GM21423 (cell line): ENCODE data around the gene KCTD5.
"Not testable (repeated sequence)": the region's sequence is repeated elsewhere in the genome, so short reads cannot be mapped to it uniquely, and the experiment has no call there.

Experiments
- ATAC-seq: cut with Tn5 transposase; IDR thresholded peaks from one replicate; pipeline ENCODE4 v1.9.1; 2021; ENCODE audit warnings: mild to moderate bottlenecking, moderate library complexity; ENCODE audit not compliant: unreplicated experiment

KCTD5 gene

DNA sequence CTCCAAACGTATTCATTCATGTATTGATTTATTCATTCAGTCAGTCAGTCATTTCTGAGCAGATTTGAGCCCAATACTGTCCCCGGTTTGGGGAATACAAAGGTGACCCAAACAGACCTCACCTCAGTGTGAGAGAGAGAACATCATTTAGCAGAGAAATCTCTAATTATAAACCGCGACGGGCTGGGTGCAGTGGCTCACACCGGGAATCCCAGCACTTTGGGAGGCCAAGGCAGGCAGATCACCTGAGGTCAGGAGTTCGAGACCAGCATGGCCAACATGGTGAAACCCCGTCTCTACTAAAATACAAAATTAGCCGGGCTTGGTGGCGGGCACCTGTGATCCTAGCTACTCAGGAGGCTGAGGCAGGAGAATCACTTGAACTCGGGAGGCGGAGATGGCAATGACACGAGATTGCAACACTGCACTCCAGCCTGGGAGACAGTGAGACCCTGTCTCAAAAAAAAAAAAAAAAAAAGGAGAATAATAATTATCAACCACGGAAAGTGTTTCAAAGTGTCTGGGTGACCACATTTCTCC is 39.4 kb downstream of the KCTD5 start:
- not testable (repeated sequence) for ATAC-seq

DNA sequence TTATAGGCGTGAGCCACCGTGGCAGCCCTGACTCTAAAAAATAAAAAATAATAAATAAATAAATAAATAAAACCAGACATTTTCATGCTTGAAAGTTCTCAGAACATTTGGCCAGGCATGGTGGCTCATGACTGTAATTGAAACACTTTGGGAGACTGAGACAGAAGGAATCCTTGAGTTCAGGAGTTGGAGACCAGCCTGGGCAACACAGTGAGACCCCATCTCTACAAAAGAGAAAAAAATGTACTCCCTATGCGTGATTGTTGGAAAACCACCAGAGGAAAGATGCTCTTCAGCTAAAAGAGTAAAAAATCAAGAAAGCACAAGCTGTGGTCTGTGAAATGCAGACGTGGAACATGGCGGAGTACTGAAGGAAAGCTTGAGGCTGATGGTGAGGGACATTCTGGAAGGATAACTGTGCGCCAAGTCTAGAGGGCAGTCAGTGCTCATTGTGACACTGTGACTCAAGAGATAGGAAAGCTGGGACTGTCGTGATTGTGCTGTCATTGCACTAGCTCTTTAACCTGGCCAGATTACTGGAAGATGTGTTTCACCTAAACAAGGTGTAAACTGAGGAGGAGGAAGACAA is 41.9 kb downstream of the KCTD5 start:
- ATAC-seq: no peak

DNA sequence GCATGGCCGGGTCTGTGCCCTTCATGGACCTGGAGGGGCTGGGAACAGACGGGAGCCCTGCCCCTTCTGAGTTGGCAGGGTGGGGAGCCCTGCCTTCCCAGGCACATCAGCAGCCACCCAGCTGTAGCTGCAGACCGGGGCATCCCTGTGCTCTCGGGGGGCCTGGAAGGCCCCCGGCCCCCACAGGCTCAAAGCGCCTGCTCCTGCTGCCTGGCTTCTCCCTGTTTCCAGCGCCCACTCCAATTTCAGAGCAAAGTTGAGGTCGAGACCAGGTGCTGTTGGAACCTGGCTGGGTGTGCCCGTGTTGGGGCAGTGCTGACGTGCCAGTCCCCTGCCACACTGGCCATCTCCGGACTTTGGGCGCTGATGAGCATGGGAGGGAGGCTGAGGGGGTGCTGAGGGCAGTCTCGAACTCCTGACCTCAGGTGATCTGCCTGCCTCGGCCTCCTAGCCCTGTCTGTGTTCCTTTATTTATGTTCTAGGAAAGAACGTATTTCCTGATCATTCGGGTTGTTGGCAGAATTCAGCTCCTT is 42.6 kb downstream of the KCTD5 start:
- ATAC-seq: no peak

DNA sequence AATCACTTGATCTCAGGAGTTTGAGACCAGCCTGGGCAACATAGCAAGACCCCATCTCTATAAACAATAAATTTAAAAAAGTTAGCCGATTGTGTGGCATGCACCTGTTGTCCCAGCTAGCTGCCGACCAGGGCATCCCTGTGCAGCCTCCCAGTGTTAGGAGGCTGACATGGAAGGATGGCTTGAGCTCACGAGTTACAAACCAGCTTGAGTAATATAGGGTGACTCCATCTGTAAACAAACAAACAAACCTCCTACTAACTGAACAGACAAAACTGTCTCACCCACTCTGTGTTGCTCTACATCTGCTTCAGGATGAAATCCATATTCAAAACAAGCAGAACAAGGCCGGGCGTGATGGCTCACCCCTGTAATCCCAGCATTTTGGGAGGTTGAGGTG is 44.6 kb downstream of the KCTD5 start:
- no peak for ATAC-seq

DNA sequence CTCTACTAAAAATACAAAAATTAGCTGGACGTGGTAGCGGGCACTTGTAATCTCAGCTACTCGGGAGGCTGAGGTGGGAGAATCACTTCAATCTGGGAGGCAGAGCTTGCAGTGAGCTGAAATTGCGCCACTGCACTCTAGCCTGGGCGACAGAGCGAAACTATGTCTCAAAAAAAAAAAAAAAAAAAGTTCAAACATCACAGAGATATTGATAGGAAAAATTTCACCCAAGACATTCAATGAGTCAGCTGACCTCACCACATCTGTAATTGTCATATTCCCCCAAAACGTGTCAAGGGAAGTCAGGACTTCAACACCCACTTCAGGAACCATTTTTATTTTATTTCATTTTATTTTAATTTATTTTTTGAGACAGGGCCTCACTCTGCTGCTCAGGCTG is 45.7 kb downstream of the KCTD5 start:
- ATAC-seq: no peak

DNA sequence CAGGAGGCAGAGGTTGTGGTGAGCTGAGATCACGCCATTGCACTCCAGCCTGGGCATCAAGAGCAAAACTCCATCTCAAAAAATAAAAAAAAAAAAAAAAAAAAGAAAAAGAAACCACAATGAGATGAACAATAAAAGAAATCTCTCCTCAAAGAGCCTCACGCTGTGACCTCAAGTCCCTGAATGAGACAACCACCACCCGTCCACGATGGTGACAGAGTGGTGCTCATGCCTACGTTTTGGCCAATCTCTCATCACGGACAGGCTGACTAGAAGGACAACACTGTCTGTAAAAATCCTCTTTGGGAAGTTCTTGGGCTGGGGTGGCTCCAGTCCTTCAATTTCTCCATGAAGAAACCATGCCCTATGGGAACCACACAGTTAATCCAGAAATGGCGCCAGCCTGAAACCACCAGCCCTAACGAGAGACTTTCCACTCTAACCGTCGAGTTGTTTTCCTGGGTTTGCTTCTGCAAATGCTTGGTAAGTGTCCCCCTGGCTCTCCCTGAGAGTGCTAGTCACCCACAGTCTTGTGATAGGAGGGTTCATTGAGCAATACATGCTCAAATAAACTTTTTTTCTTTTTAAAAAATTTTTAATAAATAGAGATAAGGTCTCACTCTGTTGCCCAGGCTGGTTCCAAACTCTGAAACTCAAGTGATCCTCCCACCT is 52.7 kb downstream of the KCTD5 start:
- no peak for ATAC-seq

DNA sequence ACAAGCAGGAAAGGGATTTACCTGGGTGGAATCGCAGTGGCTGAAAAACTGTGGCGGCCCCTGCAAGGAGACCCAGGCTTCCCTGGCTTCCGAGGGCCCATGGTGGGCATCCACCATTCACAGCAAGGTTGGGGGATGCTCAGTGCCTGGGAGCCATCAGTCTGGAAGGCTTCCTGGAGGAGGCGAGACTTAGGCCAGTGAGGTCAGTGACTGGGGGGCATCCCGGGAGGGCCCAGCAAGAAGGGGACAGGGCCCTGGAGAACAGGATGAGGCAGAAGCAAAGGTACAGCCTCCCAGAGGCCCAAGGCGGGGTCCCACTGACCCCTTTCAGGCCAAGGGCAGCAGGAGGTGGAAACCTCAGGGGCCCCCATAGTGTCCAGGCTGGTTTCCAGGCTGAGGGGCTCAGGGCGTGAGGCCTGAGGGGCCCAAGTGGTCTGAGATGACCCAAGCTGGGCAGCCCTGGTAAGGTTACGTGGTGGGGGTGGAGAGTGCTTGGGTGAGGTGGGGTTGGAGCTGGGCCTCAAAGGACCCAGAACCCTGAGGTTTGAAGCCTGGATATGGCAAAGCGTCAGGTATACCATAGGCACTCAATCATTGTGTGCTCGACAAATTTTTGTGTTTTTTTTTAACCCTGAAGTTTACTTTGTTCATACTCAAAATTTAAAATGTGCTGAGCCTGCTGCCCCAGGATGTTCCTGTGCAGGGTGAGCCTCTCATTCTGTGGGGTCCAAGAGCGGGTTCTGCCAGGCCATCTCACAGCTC is 54.3 kb downstream of the KCTD5 start:
- ATAC-seq: no peak

DNA sequence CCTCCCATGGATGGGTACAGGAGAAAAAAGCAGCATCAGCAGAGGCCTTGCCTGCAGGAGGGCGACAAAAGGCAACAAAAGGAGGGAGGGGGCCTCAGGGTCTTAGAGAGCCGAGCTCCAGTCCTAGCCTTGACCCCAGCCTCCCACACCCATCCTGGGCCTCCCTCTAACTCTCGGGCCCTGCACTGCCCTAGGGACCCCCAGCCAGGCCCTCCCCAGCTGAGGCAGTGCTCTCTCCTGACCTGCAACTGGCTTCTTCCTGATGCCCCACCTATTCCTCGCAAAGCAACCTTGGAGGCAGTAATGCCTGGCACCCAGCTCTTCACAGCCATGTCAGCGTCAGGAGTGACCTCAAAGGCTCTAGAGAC is 54.9 kb downstream of the KCTD5 start:
- ATAC-seq: no peak

DNA sequence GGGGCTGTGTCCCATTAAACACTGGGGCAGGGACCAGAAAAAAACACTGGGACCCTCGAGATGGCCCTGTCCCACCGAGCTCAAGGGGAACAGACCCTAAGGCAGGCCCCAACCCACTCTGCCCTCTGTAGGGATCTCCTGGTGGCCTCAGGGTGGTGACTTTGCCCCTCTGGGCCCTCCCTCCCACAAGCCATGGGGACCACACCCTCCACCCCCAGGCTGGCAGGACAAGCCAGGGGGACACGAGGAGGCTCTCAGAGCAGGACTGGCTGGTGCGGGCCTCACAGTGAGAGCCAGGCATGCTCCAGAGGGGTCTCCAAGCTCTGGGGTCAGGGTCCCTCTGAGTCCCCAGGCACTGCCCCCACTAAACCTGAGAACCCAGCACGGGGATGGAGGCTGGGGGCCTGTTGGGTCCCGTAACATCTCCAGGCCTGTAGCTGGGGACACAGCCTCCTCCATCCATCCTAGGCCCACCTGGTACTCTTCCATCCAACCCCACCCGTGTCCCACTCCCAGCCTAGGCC is 55.6 kb downstream of the KCTD5 start:
- ATAC-seq: no peak

DNA sequence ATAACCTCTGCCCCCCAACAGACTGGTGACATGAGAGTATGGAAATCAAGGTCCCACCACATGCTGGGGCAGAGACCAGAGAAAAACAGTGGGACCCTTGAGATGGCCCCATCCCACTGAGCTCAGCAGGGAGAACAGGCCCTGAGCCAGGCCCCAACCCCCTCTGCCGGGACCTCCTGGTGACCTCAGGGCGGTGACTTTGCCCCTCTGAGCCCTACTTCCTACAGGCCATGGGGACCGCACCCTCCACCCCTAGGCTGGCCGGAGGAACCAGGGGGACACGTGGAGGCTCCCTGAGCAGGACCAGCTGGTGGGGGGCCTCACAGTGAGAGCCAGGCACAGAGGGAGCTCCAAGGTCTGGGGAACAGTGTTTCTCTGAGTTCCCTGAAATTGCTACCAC is 56.3 kb downstream of the KCTD5 start:
- ATAC-seq: no peak

DNA sequence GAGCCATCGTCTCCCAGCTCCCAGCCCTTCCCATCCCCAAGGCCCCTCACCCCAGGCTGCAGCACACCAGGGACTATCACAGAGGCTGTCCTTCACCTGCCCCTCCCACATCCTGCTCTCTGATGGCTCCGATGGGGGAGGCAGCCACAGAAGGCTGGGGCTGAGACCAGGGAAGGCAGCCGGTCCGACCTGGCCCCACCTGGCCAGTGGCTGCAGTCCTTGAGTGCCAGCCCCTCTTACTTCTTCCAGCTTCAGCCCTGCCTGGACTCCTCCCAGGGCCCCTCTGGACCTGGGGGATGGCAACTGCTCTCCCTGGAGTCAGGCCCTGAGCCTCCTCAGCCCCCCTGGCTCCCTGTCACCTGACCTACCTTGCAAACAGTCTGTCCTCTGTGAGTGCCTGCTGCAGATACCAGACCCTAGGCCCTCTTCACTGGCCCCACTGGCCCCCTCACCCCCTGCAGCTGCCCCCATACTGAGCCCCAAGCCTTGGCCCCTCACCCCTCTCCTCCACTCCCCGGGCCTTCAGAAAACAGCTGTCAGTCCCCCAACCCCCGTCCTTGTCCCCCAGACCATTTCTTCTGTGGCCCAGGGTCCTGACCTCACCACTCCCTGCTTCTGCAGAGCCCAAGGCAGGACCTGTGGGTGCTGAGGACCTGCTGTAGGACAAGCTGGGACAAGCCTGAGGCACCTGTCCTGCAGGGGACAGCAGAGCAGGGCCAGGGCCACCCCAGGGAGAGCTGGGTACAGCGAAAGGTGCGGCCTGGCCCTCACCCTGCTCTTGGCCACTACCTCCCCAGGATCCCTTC is 57.5 kb downstream of the KCTD5 start:
- ATAC-seq: no peak

DNA sequence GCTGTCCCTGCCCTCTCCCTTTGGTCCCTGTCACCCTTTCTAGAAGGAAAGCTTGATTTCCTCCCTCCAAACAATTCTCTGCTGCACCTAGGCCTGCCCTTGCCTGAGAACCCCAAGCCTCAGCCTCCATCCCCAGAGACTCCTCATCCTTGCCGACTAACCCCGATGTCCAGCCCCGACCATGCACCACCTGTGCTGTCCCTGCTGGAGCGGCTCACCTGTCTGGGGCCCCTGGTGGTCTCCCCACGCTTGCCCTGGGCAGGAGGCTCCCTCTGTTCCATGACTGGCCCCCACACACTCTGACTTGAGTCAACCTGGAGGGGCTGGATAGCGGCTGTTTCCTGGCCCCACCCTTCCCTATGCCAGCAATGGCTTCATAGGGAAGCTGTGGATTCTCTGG is 58.2 kb downstream of the KCTD5 start:
- ATAC-seq: no peak

DNA sequence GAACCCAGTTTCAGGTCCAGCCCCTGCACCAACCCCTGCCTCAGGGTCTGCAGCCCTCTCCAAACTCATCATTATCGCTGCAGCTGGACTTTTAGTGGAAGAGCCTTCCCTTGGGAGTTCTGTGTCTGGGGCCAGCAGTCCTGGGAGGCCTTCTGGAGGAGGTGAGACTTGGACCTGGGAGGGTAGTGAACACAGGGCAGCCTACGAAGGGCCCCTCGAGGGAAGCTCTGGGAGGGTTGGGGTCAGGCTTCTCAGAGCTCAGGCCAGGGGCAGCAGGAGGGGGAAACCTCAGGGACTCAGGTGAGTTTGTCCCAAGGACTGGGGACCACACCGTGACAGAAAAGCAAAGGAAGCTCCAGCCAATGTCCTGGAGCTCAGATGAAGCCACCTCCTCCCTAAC is 58.8 kb downstream of the KCTD5 start:
- no peak for ATAC-seq

DNA sequence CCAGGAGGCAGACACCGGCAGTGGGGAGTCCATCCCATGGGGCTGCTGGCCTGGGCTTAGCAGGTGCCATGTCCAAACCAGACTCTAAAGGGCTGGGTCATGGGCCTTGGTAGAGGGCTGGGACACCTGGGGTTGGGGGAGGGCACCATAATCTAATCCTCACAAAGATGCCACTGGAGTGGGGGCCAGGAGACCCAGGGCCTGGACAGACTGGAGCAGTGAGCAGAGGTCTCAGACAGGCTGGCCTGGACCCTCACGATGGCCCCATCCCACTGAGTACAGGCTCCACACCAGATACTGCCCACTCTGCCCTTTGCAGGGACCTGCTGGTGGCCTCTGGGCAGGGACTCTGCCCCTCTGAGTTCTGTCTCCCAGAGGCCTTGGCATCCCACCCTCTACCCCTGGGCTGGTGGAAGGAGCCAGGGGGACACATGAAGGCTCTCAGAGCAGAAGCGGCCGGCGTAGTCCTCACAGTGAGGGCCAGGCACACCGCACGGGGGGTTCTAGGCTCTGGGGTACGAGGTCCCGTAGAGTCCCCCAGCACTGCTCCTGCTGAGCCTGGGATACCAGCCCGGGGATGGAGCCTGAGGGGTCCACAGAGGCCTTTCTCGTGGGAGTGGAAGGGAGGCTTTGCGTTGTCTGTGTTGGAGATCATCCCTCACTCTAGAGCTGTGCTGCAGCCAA is 60.1 kb downstream of the KCTD5 start:
- no peak for ATAC-seq

DNA sequence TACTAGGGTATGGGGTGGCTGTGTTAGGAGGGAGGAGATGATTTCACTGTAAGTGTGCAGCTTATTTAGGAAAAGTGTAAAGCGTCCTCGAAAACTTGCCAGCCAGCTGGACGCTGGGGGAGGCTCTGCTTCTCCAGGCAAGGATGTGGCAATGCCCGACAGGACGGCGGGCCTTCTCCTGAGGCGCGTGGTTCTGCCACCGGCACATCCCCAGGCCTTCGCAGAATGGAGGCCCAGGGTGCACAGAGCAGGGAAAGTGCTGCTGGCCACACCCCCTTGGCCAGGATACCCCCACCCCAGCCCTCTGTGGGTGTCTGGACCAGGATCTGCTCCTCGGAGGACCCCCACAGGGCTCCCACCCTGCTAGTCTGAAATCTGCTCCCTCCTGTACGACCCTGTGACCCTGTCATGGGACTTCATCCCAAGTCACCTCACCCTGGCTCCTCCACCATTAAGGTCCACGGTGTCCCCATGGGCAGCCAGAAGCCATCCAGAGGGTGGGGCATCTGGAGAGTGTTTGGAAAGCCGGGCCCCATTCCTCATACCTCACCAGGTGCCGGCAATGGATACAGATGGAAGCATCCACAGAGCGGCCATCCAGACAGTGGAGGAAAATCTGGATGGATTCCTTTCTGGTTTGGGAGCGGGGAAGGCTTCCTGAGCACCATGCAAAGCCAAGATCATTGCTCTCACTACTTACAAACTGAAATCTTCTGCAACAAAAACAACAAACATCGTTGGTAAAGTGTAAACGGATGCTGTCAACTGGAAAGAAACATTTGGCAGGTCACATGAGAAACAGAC is 60.9 kb downstream of the KCTD5 start:
- no peak for ATAC-seq

DNA sequence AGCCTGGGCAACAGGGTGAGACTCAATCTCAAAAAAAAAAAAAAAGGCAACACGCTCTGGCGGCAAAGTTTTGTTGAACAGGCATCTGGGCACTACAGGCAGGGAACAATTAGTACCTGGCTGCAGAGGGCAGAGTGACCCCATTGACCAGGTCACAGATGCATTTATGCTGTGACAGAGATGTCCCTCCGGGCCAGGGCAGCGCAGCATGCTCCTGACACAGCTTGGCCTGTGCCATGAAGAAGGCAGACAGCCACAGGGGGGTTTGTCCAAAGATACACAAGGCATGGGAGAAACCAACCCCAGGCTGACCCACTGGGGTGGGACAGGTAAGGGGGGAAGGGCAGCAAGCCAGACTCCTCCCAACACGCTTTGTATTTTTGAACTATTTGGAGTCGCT is 62.4 kb downstream of the KCTD5 start:
- no peak for ATAC-seq

DNA sequence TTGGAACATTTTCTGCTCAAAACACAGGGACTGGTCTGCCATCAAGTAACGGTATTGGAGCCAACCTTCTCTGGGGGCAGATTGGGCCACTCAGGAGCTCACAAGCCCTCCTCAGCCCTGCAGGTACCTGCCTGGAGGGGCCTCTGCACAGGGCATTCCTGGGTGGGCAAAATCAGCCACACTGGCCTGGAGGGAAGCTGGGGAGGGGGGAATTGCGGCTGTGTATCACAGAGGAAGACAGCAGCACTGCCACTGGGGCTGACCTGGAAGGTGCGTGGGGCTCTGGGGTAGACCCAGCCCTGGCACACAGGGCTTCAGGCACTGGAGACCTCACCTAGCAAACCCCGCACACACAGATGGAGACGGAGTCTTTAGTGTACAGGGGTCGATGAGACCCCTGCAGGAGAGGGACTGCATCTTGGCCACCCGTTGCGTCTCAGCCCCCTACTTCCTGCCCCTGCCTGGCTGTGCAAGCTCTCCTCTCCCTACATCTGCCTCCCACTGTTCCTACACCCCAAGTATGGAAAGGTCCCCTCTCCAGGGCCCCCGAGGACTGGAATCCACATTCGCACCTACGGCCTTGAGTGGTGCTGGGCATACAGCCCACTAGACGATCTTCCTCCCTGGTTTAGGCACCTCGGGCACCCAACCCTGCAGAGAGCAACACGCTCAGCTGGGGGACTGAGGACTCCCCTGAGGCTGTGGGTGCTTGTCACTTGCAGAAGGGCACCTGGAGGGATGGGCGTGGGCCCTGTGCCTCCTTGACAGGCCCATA is 63.0 kb downstream of the KCTD5 start:
- no peak for ATAC-seq

DNA sequence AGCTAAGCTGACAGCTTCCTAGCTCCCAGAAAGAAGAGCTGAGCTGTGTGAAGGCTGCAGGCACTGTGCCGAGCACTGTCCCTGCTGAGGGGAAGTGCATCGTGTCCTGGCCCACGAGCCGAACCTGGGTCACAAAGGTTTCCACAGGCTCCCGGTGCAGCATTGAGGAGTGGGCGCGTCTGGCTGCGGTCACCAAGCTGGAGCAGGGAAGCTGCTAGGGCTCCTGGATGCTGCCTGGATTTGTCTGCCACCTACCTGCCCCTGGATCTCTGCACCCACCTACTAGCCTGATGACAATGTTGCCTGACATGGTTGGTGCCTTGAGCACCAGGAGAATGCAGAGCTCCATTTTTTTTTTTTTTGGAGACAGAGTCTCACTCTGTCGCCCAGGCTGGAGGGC is 63.6 kb downstream of the KCTD5 start:
- ATAC-seq: no peak
